Stimulated activated CD4-positive, alpha-beta T cell treated with anti-CD3 and anti-CD28 coated beads, Interleukin-4, amount 100 ng/mL, for 1 hour (primary cell): ENCODE results near the gene SVOP.
"Not testable (repeated sequence)": the region's sequence is repeated elsewhere in the genome, so short reads cannot be mapped to it uniquely, and the experiment has no call there.

Source experiments
- DNase-seq: peaks from one replicate; pipeline ENCODE4 v3.0.0-alpha.2; 2020

SVOP gene

GRCh38 chr12:109029411-109029810 is 8.5 kb upstream of the SVOP start:
- no peak for DNase-seq

- DNase-seq, result not testable (repeated sequence)
Measured at GRCh38 chr12:109028624-109029023, 7.8 kb upstream of the SVOP start.

GRCh38 chr12:109027767-109028166 is 6.9 kb upstream of the SVOP start:
- DNase-seq, result no peak

- no peak for DNase-seq
Measured at GRCh38 chr12:109020146-109020795, 597 bp downstream of the SVOP start.

GRCh38 chr12:109018296-109018695 is 2.6 kb downstream of the SVOP start:
- no peak for DNase-seq

- DNase-seq, result no peak
Measured at GRCh38 chr12:109016978-109017377, 3.9 kb downstream of the SVOP start.

GRCh38 chr12:109016016-109016415 is 4.9 kb downstream of the SVOP start:
- DNase-seq, result no peak

GRCh38 chr12:109014984-109015765 is 5.7 kb downstream of the SVOP start:
- no peak for DNase-seq

- no peak for DNase-seq
Measured at GRCh38 chr12:109010259-109010658, 10.6 kb downstream of the SVOP start.

GRCh38 chr12:109009766-109010165 is 11.1 kb downstream of the SVOP start:
- DNase-seq, result no peak

GRCh38 chr12:109004017-109004416 is 16.9 kb downstream of the SVOP start:
- DNase-seq, result no peak

- no peak for DNase-seq
Measured at GRCh38 chr12:108996320-108996719, 24.5 kb downstream of the SVOP start.

- no peak for DNase-seq
Measured at GRCh38 chr12:108995370-108995992, 25.4 kb downstream of the SVOP start.

- DNase-seq, result not testable (repeated sequence)
Measured at GRCh38 chr12:108990103-108990502, 30.8 kb downstream of the SVOP start.

- no peak for DNase-seq
Measured at GRCh38 chr12:108989376-108989775, 31.5 kb downstream of the SVOP start.

GRCh38 chr12:108985750-108986149 is 35.1 kb downstream of the SVOP start:
- no peak for DNase-seq

GRCh38 chr12:108983227-108983626 is 37.6 kb downstream of the SVOP start:
- no peak for DNase-seq

- no peak for DNase-seq
Measured at GRCh38 chr12:108982621-108983219, 38.1 kb downstream of the SVOP start.

GRCh38 chr12:108981835-108982234 is 39.0 kb downstream of the SVOP start:
- DNase-seq, result no peak

- no peak for DNase-seq
Measured at GRCh38 chr12:108980831-108981618, 39.8 kb downstream of the SVOP start.

- no peak for DNase-seq
Measured at GRCh38 chr12:108977360-108977759, 43.5 kb downstream of the SVOP start.

- DNase-seq, result no peak
Measured at GRCh38 chr12:108975024-108975593, 45.8 kb downstream of the SVOP start.
